GM18502 (cell line): ENCODE data around the gene HSPE1.
"Not testable (repeated sequence)": the region's sequence is repeated elsewhere in the genome, so short reads cannot be mapped to it uniquely, and the experiment has no call there.

Experiments
- ATAC-seq: cut with Tn5 transposase; IDR thresholded peaks from one replicate; pipeline ENCODE4 v1.9.1; 2021; ENCODE audit warnings: mild to moderate bottlenecking; ENCODE audit not compliant: unreplicated experiment, poor library complexity

Gene HSPE1

DNA sequence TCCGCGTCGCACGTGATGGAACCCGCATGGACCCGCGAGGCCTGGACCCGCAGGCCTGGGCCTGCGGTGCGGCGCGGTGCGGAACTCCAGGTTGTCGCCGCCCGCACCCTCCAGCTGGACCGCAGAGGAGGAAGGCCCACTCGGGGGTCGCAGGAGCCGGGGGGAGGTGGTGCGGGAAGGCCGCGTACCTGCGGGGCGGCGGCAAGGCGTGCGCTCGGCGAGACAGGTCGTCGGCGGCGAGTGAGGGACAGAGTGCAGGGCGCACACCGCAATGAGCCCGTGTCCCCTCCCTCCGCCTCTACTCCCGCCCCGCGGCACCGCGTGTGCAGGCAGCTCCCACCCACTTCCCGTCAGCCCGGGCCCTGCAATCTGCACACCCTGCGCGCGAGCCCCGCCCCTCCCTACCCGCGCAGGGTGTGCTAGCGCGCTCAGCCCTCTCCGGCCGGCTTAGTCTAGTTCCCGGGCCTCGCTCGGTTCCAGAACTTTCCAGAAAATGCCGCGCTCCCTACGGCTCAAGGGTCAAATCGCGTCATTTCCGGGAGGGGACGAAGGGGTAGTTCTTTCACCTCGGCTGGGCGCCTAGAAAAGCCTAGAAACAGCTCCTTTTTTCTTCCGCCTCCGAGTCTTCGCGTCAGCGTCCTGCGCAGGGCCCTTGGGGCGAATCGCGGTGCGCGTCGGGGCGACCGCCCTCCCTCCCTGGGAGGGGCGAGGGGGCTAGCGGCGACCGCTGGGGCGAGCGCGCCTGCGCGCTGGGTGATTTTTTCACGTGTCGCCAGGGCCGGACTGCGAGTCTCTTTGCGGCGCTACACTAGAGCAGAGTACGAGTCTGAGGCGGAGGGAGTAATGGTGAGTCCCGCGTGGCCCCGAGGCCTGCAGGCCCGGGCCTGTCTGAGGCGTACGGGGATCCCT lies at the start of gene HSPE1, which contains the start of gene HSPD1:
TSS of gene HSPE1 (plus strand) at position 786 of the 909 bp plus-strand sequence. CDS start at position 844, 58 bp downstream.
TSS of gene HSPD1 (minus strand) at position 247 of the 909 bp plus-strand sequence. CDS start 992 bp downstream, outside the sequence.
- ATAC-seq: peak; percentile 84

DNA sequence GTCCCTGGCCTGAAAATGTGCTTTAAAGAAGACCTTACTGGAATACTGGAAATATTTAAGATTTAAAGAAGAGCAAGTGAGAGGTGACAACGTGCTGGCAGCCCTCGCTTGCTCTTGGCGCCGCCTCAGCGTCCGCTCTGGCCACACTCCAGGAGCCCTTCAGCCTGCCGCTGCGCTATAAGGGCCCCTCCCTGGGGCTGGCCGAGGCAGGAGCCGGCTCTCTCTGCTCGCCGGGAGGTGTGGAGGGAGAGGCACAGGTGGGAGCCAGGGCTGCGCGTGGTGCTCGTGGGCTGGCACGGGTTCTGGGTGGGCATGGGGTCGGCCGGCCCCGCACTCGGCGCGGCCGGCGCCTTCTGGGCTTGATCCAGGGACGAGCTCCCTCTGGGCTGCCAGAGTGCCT lies 49.7 kb upstream of the HSPE1 start:
- ATAC-seq: no peak

DNA sequence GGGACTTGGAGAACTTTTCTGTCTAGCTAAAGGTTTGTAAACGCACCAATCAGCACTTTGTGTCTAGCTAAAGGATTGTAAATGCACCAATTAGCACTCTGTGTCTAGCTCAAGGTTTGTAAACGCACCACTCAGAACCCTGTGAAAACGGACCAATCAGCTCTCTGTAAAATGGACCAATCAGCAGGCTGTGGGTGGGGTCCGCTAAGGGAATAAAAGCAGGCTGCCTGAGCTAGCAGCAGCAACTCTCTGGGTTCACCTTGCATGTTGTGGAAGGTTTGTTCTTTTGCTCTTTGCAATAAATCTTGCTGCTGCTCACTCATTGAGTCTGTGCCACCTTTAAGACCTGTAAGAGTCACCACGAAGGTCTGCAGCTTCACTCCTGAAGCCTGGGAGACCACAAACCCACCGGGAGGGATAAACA lies 49.2 kb upstream of the HSPE1 start:
- ATAC-seq: not testable (repeated sequence)

DNA sequence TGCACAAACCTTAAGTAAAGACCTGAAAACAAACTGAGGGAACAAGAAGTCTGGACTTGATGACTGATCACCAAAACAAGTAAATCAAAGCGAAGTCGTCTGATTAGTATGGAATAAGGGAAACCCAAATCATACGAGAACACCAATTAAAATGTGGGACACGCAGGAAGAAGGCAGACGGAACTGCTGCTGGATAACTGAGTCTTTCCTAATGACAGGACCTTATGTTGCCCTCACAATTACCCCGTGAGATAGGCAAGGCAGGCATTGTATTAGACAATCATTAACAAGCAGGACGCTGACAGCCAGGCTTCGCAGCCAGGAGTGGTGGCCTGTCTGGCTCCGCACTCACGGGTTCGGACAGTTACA lies 47.4 kb upstream of the HSPE1 start:
- no peak for ATAC-seq

DNA sequence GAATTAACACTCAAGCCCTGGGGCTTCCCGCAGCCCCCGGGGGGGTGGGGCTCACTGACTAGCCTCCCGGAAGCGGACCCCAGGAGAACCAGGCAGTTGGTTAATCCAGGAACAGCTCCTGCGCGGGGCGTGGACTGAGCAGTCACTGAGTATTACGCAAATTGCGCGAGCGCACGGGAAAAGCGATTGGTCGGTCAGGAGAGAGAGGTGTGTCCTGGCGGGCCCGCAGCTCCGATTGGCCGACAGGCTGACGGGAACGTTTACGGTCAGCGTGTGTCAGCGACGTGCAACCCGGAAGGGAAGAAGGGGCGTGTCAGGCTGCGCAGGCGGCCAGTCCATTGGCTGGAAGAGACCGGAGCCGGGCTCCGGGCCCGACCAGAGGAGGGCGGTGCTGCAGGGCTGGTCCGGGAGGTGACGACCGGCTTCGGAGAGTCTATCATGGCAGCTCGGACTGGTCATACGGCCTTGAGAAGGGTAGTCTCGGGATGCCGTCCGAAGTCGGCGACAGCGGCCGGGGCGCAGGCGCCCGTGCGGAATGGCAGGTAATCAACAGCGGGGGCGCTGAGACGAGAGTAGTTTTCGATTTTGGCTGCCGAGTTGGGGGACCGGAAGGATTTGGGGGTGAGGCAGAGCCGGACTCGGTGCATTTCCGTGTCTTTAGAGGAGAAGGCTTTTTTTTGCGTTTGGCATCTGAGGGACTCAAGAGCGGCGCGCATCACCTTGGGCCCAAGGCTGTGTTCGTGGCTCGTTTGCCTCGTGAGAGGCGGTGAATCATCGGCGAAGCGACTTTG lies 46.9 kb upstream of the HSPE1 start, which contains the start of gene COQ10B:
TSS of gene COQ10B (plus strand) at position 430 of the 791 bp plus-strand sequence. CDS start at position 439, 9 bp downstream.
- peak; percentile 95 for ATAC-seq

DNA sequence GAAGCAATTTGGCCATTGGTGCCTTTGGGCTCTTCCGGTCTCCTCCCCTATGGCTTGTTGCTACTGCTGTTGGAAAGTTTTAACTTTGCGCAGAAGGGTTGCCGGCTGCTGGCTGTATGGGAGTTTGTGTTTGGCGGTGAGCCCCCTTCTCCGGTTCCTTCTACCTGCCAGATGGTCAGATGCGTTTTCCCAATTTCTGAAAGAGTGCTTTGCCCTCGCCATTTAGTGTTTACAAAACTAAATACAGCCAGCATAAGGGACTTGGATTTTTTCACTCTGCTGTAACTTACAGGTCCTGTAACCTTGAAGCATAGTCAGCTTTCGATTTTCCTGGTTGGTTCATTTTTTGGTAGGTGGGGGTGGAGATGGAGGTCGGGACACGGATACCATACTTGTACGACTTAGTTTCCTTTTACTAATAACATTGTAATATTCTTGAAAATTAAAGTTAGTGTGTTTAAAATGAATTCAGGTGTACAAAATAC lies 46.2 kb upstream of the HSPE1 start:
- ATAC-seq: peak; percentile 36

DNA sequence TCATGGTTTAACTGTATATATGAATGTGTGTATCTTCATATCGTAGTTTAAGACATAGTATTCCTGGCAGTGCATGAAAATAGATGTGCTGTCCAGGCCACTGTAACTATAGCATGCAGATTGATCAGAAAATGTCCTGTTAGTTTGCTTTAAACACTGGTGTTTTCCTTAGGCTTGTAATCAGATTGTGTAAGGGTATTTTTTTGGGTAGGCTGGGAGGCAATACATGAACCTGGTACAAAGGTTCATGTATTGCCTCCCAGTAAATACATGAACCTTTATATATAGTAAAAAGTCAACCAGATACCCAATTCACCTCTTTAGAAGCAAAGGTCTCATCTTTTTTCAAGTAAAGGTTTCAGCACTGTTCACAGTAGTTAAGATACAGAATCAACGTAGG lies 45.3 kb upstream of the HSPE1 start:
- ATAC-seq: no peak

DNA sequence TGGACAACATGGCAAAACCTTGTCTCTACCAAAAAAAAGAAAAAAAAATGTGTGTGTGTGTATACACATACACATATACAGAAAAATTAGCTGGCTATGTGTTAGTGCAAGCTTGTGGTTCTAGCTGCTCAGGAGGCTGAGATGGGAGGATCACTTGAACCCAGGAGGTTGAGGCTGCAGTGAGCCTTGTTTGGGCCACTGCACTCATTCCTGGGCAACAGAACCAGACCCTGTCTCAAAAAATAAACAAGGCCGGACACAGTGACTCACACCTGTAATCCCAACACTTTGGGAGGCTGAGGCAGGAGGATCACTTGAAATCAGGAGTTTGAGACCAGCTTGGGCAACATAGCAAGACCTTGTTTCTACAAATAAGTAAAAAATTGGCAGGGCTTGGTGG lies 44.8 kb upstream of the HSPE1 start:
- ATAC-seq: no peak

DNA sequence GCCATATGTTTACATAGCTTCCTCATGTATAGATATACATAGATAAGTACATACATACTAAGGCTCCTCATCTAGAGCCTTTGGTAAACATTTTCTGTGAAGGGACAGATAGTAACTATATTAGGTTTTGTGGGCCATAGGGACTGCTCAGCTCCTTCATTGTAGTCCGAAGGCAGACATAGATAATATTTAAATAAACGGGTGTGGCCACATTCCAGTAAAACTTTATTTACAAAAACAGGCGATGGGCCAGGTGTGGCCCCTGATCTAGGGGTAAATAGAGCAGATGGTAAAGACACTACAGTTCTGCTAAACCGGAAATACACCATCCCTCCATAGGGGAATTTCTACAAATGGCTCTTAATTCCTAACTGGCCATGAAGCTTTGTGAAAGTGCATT lies 39.5 kb upstream of the HSPE1 start:
- ATAC-seq: no peak

DNA sequence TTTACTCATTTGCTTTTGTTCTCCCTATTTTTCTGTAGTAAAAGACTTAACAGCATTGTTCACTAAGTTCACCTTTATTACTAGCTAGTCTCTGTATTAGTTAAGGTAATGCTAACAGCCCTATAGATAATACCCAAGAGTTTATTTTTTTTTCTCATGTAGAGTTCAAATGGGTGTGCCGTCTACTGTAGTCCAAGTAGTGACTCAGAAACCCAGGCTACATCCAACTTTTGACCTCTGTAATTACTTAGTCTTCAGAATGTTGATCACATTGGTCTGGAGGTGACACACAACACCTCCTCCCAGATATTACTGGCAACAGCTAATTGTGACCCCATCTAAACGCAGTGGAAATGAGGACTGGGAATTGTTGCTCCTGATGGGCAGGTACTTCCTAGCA lies 39.1 kb upstream of the HSPE1 start:
- ATAC-seq: no peak

DNA sequence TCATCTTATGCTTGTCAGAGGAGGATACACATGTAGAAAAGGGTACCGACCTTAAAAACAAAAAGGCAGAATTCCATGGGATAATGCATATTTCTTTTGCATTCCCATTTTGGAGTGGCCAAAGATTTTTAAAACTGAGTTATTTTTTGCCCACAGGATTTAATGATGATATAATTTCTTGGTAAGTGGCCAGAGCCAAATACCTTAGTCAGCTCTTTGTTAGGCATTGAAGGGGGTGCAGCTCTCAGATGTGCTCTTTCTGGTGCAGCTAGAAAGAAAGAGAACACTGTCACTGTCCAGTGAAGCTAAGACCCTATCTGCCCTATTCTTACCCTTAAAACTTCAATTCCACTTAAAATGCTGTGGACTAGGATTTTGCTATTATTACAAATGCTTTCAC lies 36.0 kb upstream of the HSPE1 start:
- ATAC-seq: no peak

DNA sequence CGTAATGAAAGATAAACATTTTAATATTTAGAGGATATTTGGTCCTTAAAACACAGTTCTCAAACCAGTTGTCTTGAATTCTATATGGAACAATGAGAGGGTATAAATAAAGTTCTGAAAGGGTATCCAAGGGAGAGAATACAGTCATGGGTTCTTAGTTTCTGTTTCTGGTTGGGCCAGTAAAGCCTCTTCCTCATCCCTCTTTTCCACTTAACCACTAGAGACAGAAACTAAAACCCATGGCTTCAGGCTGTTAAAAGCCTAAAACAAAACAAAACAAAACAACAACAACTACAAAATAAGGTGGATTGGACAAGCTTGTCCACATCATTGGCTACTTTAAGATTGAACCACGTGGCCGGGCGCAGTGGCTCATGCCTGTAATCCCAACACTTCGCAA lies 28.0 kb upstream of the HSPE1 start:
- ATAC-seq: no peak

DNA sequence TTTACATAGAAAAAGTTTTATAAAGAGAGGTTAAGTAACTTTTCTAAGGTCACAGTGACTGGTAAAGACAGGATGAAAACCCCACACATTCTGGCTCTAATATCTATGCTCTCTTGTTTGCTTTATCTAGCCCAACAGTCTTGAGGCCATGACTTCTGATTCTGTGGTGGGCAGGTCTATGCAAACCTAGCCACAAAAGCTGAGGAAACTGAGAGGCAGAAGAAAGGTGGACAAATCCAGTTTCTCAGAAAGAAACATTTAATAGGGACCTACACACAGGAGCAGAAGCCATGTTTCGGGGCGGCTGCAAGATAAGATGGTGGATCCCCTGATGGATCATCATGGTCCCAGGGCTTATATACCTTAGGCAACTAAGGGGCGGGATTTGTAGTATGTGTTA lies 22.4 kb upstream of the HSPE1 start:
- no peak for ATAC-seq

DNA sequence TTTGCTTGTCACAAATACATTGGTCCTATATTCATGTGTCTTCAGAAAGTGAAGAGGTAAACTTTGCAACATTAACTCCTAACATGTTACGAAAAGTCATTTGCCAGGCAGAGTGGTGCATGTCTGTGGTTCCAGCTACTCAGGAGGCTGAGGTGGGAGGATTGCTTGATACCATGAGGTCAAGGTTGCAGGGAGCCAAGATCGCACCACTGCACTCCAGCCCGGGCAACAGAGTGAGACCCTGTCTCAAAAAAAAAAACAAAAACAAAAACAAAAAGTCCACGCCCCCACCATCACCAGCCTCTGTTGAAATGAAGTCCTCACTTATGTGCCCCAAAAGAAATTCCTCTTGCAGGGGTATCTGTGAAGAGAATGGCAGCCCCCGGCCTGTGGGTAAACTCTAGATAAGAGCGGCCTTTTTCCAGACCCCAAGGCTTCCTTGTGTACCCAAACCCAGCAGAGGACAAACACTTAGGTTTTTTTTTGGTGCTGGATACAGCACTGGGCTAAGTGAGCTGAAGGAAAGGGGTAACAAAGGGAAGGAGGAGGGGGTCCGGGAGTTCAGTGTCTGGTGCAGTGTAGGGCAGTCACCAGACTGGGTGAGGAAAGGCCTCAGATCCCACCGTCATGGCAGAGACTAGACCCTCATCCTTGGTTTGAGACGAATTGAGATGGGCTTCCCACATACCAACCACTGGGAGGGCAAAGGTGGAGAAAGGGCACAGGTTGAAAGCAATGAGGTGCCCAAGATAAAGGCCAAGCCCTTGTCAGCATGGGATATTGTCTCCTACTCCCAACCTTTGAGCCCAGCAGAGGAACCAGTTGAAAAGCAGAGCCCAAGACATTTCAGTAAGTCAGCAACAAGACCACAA lies 19.8 kb upstream of the HSPE1 start:
- no peak for ATAC-seq

DNA sequence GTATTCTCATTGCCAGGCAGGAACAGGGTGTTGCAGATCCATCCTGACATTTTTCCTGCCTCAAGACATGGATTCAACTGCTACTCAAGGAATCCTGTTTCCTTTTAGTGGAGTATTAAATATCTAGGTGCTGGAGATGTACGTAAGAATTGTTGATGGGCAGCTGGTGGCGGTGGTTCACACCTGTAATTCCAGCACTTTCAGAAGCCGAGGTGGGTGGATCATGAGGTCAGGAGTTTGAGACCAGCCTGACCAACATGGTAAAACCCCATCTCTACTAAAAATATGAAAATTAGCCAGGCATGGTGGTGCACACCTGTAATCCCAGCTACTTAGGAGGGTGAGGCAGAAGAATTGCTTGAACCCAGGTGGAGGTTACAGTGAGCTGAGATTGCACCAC lies 15.9 kb upstream of the HSPE1 start:
- ATAC-seq: not testable (repeated sequence)

DNA sequence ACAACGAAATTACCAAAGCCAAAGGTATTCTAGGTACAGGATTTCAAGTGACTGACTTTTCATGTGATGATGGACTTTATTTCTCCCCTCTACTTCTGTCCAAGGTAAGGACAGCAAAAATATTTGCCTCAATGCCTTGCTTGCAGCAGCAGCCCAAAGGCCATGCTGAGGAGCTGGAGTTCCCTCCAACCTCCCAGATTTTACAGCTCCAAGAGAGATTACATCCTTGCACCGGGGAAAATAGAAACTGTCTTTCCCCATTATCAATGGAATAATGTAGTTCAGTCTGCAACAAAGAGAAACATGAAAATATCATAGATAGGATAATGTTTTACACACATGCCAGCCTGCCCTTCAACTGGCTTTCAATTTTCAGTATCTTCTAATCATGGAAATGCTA lies 14.0 kb upstream of the HSPE1 start:
- ATAC-seq: no peak

DNA sequence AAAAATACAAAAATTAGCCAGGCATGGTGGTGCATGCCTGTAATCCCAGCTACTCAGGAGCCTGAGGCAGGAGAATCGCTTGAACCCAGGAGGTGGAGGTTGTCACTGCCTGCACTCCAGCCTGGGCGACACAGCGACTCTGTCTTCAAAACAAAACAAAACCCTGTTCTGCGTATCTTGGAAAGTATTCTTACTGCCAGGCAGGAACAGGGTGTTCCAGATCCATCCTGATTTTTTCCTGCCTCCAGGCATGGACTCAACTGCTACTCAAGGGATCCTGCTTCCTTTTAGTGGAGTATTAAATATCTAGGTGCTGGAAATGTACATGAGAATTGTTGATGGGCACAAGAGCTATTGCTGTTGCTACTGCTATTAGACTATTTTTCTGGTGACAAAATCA lies 12.8 kb upstream of the HSPE1 start:
- ATAC-seq: no peak

DNA sequence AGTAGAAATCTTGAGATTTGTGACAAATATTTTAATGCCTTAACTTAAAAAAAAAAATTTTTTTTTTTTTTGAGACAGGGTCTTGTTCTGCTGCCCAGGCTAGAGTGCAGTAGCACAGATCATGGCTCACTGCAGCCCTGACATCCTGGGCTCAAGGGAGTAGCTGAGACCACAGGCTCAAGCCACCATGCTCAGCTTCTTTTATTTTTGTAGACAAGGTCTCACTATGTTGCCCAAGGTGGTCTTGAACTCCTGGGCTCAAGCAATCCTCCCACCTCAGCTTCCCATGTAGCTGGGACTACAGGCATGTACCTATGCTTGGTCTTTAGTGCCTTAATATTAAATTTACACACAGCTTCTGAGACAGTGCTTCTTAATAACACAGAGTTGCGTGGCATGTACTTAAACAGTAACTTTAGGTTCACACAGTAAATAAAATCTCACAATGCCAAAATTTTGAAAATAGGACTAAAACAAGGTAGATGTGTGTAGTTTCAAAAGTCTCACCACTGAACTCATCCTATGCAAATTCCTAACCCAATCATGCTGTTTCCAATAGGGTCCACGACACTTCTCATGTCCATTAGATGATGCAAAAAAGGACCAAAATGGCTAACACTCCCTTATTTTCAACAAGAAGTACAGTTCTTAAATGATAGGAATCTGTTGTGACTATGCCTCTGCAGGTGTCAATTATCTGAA lies 4.6 kb upstream of the HSPE1 start:
- ATAC-seq: no peak

DNA sequence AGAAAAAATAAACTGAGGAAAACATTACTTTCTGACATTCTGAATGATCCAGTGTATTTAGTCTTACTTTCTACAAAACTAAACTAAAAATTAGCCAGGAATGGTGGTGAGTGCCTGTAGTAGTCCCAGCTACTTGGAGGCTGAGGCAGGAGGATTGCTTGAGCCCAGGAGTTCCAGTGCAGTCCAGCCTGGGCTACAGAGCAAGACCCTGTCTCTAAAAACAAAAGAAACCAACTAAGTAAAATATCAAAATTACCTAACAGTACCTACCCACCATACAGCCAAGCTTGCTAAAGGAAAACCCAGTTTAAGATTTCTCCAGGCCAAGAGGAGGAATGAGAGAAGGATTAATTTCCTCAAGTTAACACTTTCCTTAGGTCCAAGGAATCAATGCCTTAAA lies 3.5 kb upstream of the HSPE1 start:
- ATAC-seq: no peak
